Activated effector memory CD4-positive, alpha-beta T cell treated with anti-CD3 and anti-CD28 coated beads, Interleukin-2, amount 50 U/mL, for 16 hours (primary cell): ENCODE data around the gene SERAC1.

Experiments
- DNase-seq: peaks from one replicate; pipeline ENCODE4 v3.0.0-alpha.2; 2020

Gene SERAC1

GRCh38 chr6:158118886-158119285, 49.2 kb downstream of the SERAC1 start:
- DNase-seq, result no peak

- no peak for DNase-seq
Observed at GRCh38 chr6:158115508-158115907, 52.6 kb downstream of the SERAC1 start.

- no peak for DNase-seq
Observed at GRCh38 chr6:158115102-158115501, 53.0 kb downstream of the SERAC1 start.

- DNase-seq, result no peak
Observed at GRCh38 chr6:158113802-158114201, 54.3 kb downstream of the SERAC1 start.

- no peak for DNase-seq
Observed at GRCh38 chr6:158111987-158112386, 56.1 kb downstream of the SERAC1 start.

- no peak for DNase-seq
Observed at GRCh38 chr6:158110986-158111385, 57.1 kb downstream of the SERAC1 start.

GRCh38 chr6:158109748-158110147, 58.3 kb downstream of the SERAC1 start:
- no peak for DNase-seq

- no peak for DNase-seq
Observed at GRCh38 chr6:158104696-158105095, 63.4 kb downstream of the SERAC1 start.

- no peak for DNase-seq
Observed at GRCh38 chr6:158103228-158103627, 64.8 kb downstream of the SERAC1 start.

GRCh38 chr6:158095671-158096070, 72.4 kb downstream of the SERAC1 start:
- no peak for DNase-seq

GRCh38 chr6:158095031-158095430, 73.0 kb downstream of the SERAC1 start:
- DNase-seq, result no peak

- no peak for DNase-seq
Observed at GRCh38 chr6:158092806-158093205, 75.3 kb downstream of the SERAC1 start.

- DNase-seq, result no peak
Observed at GRCh38 chr6:158087224-158087867, 80.7 kb downstream of the SERAC1 start.

GRCh38 chr6:158086504-158087223, 81.4 kb downstream of the SERAC1 start:
- DNase-seq, result no peak

- no peak for DNase-seq
Observed at GRCh38 chr6:158086054-158086503, 82.0 kb downstream of the SERAC1 start.

GRCh38 chr6:158085261-158086053, 82.6 kb downstream of the SERAC1 start:
- no peak for DNase-seq

GRCh38 chr6:158083455-158084325, 84.4 kb downstream of the SERAC1 start:
- DNase-seq, result no peak

- DNase-seq, result no peak
Observed at GRCh38 chr6:158081657-158081935, 86.5 kb downstream of the SERAC1 start.

- DNase-seq, result no peak
Observed at GRCh38 chr6:158080849-158081656, 87.0 kb downstream of the SERAC1 start.

- DNase-seq, result no peak
Observed at GRCh38 chr6:158078320-158078719, 89.7 kb downstream of the SERAC1 start.

- no peak for DNase-seq
Observed at GRCh38 chr6:158077676-158078075, 90.4 kb downstream of the SERAC1 start.

- DNase-seq, result no peak
Observed at GRCh38 chr6:158076548-158076947, 91.5 kb downstream of the SERAC1 start.
